ENCODE data around the gene WHRN.

The WHRN gene

DNA sequence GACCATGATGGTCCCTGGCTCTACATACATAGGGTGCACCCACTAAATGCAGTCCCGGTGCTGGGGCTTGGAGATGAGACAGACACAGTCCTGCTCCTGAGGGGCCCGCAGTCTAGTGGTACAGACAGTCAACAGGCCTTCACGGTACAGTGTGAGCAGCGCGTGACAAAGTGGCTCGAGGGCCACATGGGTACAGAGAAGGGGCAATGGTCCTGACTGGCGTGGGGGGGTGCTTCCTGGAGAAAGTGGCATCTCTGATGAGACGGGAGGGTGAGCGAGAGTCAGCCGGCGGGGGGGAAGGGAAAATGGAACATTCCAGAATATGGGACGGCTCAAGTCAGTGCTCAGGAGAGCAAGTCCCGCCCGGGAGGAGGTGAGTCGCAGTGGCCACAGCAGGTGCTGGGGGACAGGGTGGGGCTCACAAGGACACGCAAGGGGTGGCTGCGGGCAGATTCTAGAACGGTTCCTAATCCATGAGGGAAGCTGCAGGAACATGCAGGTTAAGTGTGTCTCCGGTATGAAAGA lies 38.0 kb downstream of the WHRN start:
- no peak overlapping the region for H3K4me3 ChIP-seq (ENCODE audit: low read depth, low read length)
- TF ChIP-seq, protein P1, sequence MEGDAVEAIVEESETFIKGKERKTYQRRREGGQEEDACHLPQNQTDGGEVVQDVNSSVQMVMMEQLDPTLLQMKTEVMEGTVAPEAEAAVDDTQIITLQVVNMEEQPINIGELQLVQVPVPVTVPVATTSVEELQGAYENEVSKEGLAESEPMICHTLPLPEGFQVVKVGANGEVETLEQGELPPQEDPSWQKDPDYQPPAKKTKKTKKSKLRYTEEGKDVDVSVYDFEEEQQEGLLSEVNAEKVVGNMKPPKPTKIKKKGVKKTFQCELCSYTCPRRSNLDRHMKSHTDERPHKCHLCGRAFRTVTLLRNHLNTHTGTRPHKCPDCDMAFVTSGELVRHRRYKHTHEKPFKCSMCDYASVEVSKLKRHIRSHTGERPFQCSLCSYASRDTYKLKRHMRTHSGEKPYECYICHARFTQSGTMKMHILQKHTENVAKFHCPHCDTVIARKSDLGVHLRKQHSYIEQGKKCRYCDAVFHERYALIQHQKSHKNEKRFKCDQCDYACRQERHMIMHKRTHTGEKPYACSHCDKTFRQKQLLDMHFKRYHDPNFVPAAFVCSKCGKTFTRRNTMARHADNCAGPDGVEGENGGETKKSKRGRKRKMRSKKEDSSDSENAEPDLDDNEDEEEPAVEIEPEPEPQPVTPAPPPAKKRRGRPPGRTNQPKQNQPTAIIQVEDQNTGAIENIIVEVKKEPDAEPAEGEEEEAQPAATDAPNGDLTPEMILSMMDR (IDR thresholded peaks at IDR 0.05; ENCODE audit: borderline replicate concordance, insufficient read depth, low read depth, low read length) = no peak

DNA sequence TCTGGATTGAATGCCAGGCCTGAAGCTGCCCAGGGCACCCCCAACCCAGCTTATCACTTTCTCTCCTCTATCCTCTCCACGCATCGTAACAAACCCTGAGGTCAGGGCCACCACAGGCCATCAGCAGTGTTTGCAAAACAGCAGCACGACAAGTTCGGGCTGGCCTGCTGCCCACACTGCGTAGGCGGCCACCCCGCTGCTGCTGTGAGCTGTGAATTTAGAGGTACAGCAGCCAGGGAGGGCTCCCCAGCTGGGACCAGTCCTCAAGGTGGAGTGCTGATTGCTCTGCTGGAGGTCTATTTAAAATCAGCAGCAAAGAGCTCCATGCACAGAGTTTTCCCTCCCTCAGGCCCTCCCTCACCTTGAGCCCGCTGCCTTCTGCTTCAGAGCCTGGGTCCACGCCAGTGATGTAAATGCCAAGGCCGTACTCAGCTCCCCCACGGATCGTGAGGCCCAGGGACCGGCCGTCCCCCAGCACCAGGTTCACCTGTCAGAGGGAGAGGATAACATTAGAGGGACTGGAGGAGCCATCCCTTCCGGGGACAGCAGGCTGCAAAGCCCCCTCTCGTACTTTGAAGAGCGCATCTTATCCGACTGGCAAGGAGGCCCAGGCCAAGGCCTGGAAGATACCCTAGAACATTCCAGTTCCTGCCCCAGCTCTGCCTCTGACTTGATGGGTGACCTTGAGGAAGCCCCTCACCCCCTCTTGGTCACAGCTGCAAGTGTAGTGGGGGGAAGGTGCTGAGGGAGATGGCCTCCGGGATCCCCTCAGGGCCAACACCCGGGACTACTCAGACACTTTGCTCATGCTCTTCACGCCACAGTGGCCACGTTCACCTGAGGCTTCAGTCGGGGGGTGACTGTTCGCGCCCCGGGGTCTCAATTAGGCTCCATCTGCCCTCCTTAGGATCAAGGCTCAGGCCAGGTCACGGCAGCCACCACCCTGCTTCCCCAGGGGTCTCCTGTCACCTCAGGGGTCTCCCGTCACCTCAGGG lies 39.1 kb downstream of the WHRN start:
- TF ChIP-seq, protein P1 (IDR thresholded peaks at IDR 0.05; ENCODE audit: borderline replicate concordance, insufficient read depth, low read depth, low read length) = no peak
- H3K4me3 ChIP-seq (ENCODE audit: low read depth, low read length) = no peak overlapping the region

DNA sequence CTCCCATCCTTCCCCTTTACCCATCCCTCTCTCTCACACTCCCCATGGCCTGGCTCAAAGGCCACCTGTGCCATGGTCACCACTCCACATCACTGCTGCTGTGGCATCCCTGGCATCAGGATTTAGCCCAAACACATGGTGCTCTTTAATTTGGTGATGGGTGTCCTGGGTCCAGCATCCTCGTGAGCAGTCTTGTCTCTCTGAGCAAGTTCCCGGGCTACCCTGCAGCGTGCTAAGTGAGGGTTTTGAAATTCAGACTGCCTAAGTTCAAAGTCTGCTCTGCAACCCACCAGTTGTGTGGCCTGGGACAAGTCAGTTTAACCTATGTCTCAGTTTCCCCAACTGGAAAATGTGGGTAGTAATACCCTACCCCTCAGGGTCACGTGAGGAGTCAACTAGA lies 39.9 kb downstream of the WHRN start:
- TF ChIP-seq, protein P1 (IDR thresholded peaks at IDR 0.05; ENCODE audit: borderline replicate concordance, insufficient read depth, low read depth, low read length) = no peak
- no peak overlapping the region for H3K4me3 ChIP-seq (ENCODE audit: low read depth, low read length)

DNA sequence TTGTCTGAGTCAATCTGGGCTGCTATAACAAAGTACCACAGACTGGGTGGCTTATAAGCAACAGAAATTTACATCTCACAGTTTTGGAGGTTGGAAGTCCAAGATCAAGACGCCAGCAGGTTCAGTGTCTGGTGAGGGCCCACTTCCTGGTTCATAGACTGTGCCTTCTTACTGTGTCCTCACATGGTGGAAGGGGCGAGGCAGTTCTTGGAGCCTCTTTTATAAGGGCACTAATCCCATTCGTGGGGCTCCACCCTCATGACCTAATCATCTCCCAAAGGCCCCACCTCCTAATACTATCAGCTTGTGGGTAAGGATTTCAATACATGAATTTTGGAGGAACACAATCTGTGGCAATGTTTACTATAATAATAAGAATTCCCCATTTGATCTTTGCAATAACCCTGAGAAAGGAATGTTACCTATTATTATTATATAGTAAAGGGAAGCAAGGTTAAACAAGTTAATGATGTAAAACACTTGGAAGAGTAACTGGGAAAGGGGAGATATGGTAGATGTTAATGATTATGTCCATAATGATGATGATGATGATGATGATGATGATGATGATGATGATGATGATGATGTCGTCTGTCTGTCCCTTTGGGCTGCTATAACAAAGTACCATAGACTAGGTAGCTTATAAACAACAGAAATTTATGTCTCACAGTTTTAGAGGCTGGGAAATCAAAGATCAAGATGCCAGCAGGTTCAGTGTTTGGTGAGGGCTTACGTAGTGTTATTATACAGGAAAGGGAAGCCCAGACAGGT lies 40.8 kb downstream of the WHRN start:
- TF ChIP-seq, protein P1 (IDR thresholded peaks at IDR 0.05; ENCODE audit: borderline replicate concordance, insufficient read depth, low read depth, low read length) = no peak
- H3K4me3 ChIP-seq (ENCODE audit: low read depth, low read length) = no peak overlapping the region

DNA sequence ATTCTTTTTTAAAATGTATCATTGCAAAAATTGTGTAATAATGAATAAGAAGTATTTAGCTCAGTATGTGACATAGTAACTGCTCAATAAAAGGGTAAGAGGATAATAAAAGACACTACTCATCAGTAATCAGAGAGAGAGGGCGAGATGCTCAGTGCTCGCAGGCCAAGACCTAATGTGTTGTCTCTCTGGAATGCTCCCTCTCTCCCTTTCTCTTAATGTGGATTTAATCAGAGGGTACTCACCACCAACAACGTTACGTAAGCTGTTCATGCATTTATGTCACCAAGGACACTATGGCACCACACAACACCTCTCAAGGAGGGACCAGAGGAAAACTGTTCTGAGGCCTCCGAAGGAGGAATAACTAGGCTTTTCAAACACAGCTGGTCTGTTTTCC lies 42.5 kb downstream of the WHRN start:
- TF ChIP-seq, protein P1 (IDR thresholded peaks at IDR 0.05; ENCODE audit: borderline replicate concordance, insufficient read depth, low read depth, low read length) = no peak
- no peak overlapping the region for H3K4me3 ChIP-seq (ENCODE audit: low read depth, low read length)

DNA sequence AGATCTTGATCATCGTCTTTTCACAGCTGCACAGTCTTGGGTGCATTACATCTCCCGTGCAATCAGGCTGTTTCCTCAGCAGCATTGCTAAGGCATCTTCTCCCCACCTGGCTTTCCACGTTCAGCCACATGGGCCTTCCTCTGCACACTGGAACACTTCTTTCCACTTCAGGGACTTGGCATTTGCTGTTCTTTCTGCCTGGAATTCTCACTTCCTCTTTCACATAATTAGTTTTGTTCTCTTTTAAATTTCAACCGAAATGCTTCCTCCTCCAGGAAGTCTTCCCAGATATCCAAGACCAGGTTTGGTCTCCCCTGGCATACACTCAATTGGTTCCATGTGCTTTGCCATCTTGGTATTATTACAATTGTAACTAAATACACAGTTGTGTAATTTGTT lies 43.8 kb downstream of the WHRN start:
- H3K4me3 ChIP-seq (ENCODE audit: low read depth, low read length) = no peak overlapping the region
- TF ChIP-seq, protein P1 (IDR thresholded peaks at IDR 0.05; ENCODE audit: borderline replicate concordance, insufficient read depth, low read depth, low read length) = no peak
